Endothelial cell (in vitro differentiated cells): ENCODE measurements around the gene DFFB. TPM values are rescaled to one million over a fixed set of nuclear protein-coding genes. Genes with fewer than 3 reads are reported as not detected.

Experiments
- DNase-seq: peaks from one replicate; pipeline ENCODE4 v3.0.0; 2021; ENCODE audit warnings: low spot score
- H3K27ac Mint-ChIP-seq: one replicate; pipeline ENCODE4 v1.8.0; 2021; ENCODE audit warnings: mixed read lengths, inconsistent platforms; ENCODE audit not compliant: unreplicated experiment
- H3K27me3 Mint-ChIP-seq: one replicate; pipeline ENCODE4 v1.8.0; 2021; ENCODE audit warnings: mild to moderate bottlenecking, moderate library complexity, mixed read lengths, inconsistent platforms; ENCODE audit not compliant: unreplicated experiment
- H3K36me3 Mint-ChIP-seq: one replicate; pipeline ENCODE4 v1.8.0; 2021; ENCODE audit warnings: mild to moderate bottlenecking, low read depth, mixed read lengths, inconsistent platforms; ENCODE audit not compliant: unreplicated experiment
- H3K4me1 Mint-ChIP-seq: one replicate; pipeline ENCODE4 v1.8.0; 2021; ENCODE audit warnings: mild to moderate bottlenecking, mixed read lengths, inconsistent platforms; ENCODE audit not compliant: unreplicated experiment
- H3K4me3 Mint-ChIP-seq: one replicate; pipeline ENCODE4 v1.8.0; 2021; ENCODE audit warnings: mild to moderate bottlenecking, mixed read lengths, inconsistent platforms; ENCODE audit not compliant: unreplicated experiment
- H3K9me3 Mint-ChIP-seq: one replicate; pipeline ENCODE4 v1.8.0; 2021; ENCODE audit warnings: mixed read lengths, inconsistent platforms; ENCODE audit not compliant: unreplicated experiment
- CTCF ChIP-seq: fragments of 200-600 bp; sonication (generic); IDR thresholded peaks from one replicate; pipeline ENCODE4 v1.5.0; 2021; ENCODE audit warnings: antibody characterized with exemption; ENCODE audit not compliant: unreplicated experiment
- total RNA-seq: library from RNA; stranded (reverse); fragmentation: NEBNext Ultra II Directional; extraction: Animal tissue kit (Norgen Biotek cat#: 25700); gene quantifications from one replicate; pipeline ENCODE4 v1.2.1, GENCODE V29; 2021; ENCODE audit not compliant: unreplicated experiment

DFFB gene
- total RNA-seq, 1 donor from 2014 or later: 6.8 TPM

DNA sequence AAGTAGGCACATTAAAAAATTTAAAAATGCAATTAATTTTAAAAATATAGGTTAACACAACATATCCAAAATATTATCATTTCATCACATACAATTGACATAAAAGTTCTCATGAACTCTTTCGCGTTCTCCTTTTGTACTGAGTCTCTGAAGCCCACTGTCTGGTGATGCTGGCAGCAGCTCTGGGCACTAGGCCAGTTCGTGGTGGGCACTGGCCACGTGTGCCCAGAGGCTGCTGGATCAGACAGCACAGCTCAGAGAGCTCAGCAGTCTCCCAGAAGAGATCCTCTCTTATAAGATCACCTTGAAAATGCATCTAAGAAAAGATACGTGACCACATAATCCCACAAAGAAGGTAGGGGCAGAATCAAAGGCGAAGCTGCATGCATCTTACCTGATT, 10.2 kb upstream of the DFFB start:
- no peaks in the 10 kb centered on the region for H3K27me3 Mint-ChIP-seq
- no peaks in the 10 kb centered on the region for H3K9me3 Mint-ChIP-seq
- no peak for DNase-seq
- H3K27ac Mint-ChIP-seq: no peak overlapping the region
- peaks cover 9% of the 10 kb centered on the region for H3K36me3 Mint-ChIP-seq
- no peak overlapping the region for H3K4me3 Mint-ChIP-seq
- TF ChIP-seq CTCF: no peak
- H3K4me1 Mint-ChIP-seq: no peaks in the 10 kb centered on the region

GRCh38 chr1:3850857-3851256, 6.4 kb upstream of the DFFB start:
- DNase-seq: no peak
- H3K27ac Mint-ChIP-seq: no peak overlapping the region
- TF ChIP-seq CTCF: no peak
- H3K4me1 Mint-ChIP-seq: no peaks in the 10 kb centered on the region
- H3K4me3 Mint-ChIP-seq: no peak overlapping the region
- no peaks in the 10 kb centered on the region for H3K36me3 Mint-ChIP-seq
- H3K27me3 Mint-ChIP-seq: peaks cover under 1% of the 10 kb centered on the region
- no peaks in the 10 kb centered on the region for H3K9me3 Mint-ChIP-seq

GRCh38 chr1:3851292-3851691, 6.0 kb upstream of the DFFB start:
- H3K4me1 Mint-ChIP-seq: no peaks in the 10 kb centered on the region
- H3K9me3 Mint-ChIP-seq: no peaks in the 10 kb centered on the region
- no peak overlapping the region for H3K4me3 Mint-ChIP-seq
- H3K27me3 Mint-ChIP-seq: peaks cover 2% of the 10 kb centered on the region
- no peak overlapping the region for H3K27ac Mint-ChIP-seq
- no peak for DNase-seq
- no peak for TF ChIP-seq CTCF
- H3K36me3 Mint-ChIP-seq: peaks cover 2% of the 10 kb centered on the region

DNA sequence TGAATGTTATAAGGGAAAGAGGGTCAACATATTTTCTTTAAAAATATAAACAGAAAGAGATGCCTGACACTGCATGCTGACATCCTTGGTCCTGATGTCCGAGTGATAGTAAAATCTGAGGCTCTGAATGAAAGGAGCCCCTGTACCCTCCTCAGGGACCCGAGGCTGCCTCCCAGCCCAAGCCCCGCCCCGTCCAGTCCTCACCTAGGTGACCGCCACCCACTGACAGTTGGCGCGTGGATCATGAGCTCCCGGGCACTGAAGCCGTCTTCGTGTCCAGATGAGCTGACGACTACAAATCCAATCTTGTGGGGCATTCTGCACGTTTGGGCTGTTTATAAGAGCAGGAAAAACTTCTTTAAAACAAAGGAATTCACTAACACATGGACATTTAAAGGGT, 5.2 kb upstream of the DFFB start:
- DNase-seq: no peak
- Mint-ChIP-seq H3K4me1 (no peaks in the 10 kb centered on the region), H3K9me3 (no peaks in the 10 kb centered on the region), H3K27me3 (peaks cover 2% of the 10 kb centered on the region), H3K36me3 (peaks cover 4% of the 10 kb centered on the region), H3K4me3 (no peak overlapping the region), H3K27ac (no peak overlapping the region)
- TF ChIP-seq CTCF: no peak

DNA sequence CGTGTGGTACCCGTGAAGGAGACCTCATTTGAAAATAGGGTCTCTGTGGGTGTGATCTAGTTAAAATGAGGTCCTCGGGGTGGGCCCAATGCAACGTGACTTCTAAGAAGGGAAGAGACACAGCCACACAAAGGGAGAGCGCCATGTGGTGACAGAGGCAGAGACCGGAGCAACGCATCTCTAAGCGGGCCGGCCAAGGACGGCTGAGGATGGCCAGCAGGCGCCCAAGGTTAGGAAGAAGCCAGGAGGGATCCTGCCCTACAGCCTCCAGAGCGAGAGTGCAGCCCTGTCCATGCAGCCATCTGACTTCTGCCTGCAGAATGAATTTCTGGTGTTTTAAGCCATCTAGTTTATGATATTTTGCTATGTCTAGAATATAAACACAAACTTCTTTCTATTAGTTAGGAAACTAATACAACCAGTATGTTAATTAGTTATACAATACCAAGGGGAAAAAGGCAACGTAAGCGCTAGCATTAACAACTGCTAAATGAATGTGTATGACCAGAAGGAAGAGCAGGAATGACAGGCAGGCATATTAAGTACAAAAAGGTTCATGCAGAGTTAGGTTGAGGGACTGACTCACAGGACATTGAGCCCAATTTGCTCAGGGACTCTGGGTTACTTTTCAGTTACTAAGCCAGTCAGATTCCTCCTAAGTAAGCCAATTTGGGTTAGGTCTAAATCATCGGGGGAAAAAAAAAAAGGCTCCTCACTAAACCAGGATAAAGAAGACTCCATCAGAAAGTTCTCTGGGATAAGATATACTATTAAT, 4.4 kb upstream of the DFFB start:
- Mint-ChIP-seq H3K4me3 (no peak overlapping the region), H3K27me3 (peaks cover 2% of the 10 kb centered on the region), H3K4me1 (no peaks in the 10 kb centered on the region), H3K36me3 (peaks cover 4% of the 10 kb centered on the region), H3K27ac (no peak overlapping the region), H3K9me3 (no peaks in the 10 kb centered on the region)
- no peak for DNase-seq
- TF ChIP-seq CTCF: no peak
